HG02973 (cell line): ENCODE data around the gene CKAP5.
"Not testable (repeated sequence)": the region's sequence is repeated elsewhere in the genome, so short reads cannot be mapped to it uniquely, and the experiment has no call there.

Source experiments
- ATAC-seq: cut with Tn5 transposase; IDR thresholded peaks from one replicate; pipeline ENCODE4 v1.9.1; 2021; ENCODE audit warnings: moderate library complexity; ENCODE audit not compliant: unreplicated experiment

Gene CKAP5

DNA sequence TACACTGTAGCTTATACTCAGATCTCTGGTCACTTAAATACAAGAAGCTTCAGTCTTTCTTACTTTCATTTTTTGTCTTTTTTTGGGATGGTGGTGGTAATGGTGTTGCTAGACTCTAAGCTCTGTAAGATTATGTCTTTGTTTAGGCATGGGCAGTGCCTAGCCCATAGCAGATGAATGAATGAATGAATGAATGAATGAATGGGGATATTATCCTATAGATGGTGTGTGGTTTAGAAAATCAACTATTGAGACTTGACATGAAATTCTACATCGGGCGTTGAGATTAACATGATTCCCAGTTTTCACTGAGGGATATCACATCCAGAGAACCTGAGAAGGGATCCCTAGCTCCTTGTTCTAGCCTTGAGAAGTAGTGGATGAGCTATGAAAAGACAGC is 9.8 kb upstream of the CKAP5 start:
- ATAC-seq: no peak

DNA sequence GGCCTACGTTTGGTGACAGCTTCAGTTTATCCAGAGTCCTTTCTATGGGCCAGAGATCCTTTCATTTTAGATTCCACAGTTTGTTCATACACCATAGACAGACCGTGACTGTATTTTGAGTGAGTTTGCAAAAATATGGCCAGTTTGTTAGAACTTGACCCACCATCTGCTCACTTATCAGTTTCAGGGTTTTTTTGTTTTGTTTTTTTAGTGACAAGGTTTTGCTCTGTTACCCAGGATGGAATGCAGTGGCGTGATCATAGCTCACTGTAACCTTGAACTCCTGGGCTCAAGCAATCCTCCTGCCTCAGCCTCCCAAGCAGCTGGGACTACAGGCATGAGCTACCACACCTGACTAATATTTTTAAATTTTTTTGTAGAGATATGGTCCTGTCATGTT is 9.1 kb upstream of the CKAP5 start:
- ATAC-seq: no peak

DNA sequence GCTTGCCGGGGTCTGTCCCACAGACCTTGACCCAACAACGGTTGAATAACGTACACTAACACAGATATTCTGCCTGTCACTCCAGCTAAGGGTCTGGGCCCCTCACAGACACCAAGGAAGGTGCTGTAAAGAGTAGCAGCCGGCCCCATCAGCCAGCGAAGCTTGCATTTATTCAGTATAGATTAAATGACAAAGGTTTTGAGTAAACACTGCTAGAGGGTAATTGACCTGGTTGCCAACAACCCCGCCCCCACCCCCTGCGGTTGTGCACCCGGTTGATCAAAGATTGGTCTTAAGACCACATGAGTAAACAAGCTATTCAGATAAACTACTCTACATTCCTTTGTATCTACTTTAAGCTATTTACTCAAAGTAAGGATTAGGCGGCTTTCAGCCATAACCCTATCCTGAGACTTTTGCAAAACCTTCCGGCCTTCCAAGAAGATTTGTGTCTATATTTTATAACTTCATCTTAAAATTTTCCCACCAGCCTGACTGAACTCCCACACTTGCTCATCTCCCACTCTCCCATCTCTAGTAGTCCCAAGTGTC is 4.8 kb upstream of the CKAP5 start:
- ATAC-seq: no peak

GRCh38 chr11:46849631-46850030 is 3.6 kb upstream of the CKAP5 start:
- ATAC-seq: no peak

- ATAC-seq: no peak
These were observed 390 bp upstream of the CKAP5 start for GRCh38 chr11:46846510-46846830.

- no peak for ATAC-seq
These were observed 690 bp downstream of the CKAP5 start for GRCh38 chr11:46845440-46845739.

DNA sequence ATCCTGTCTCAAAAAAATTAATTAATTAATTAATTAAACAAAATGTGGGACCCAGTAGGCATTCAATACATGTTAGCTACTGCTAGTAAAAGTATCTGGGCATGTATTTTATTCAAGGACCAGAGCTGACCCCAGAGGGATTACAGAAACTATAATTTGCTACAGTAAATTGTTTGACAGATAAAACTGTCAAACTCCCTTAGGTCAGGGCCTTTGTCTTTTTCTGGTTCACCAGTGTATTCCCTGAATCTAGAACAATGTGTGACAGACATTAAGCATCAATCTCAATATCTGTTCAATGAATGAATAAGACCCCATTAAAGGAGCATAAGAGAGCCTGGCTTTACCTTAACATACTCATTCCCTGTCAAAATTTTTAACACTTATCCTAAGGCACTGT is 6.0 kb downstream of the CKAP5 start:
- ATAC-seq: no peak

DNA sequence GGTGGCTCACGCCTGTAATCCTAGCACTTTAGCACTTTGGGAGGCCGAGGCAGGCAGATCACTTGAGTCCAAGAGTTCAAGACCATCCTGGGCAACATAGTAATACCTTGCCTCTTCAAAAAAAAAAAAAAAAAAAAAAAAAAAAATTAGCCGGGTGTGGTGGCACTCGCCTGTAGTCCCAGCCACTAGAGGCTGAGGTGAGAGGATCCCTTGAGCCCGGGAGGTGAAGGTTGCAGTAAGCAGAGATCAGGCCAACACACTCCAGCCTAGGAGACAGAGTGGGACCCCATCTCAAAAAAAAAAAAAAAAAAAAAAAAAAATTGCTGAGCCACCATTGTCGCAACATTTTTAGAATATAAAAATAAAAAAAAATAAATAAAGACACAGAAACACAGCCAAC is 7.6 kb downstream of the CKAP5 start:
- ATAC-seq: no peak

DNA sequence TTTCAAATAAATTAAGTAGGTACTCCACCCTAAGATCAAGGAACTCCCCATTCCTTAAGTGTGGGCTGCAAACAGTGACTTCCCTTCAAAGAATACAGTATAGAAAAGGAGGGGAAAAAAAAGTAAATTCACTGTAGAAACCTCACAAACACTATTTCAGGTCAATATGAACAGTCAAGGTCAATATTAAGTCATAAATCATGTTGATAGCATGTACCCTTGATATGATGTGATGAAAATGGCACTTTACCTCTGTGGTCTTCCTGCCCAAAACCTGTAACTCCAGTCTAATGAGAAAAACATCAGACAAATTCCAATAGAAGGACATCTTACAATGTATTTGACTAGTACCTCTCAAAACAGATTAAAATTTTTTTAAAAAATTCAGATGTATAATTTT is 8.2 kb downstream of the CKAP5 start:
- no peak for ATAC-seq

GRCh38 chr11:46836870-46837269 is 9.2 kb downstream of the CKAP5 start:
- no peak for ATAC-seq

DNA sequence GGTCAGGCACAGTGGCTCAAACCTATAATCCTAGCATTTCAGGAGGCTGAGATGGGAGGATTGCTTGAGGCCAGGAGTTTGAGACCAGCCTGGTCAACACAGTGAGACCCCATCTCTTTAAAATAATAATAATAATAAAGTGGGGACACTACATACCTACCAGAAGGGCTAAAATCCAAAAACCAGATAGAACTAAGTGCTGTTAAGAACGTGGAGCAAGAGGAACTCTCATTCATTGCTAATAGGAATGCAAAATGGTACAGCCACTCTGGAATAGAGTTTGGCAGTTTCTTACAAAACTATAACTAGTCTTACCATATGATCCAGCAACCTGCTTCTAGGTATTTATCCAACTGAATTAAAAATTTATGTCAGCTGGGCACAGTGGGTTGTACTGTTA is 9.6 kb downstream of the CKAP5 start:
- no peak for ATAC-seq

GRCh38 chr11:46835897-46836296 is 10.2 kb downstream of the CKAP5 start:
- no peak for ATAC-seq

DNA sequence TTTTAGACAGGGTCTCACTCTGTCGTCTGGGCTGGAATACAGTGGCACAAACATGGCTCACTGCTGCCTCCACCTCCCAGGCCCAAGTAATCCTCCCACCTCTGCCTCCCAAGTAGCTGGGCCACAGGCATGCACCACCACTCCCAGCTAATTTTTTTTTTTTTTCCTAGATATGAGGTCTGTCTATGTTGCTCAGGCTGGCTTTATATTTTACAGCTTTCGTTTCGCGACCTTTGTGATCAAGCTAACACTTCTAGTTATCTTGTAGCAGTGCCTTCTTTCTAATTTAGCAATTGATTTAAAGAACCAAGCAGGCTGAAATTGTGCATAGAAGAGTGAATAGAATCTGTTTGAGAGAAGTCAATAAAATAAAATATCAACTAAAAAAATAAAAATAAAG is 11.3 kb downstream of the CKAP5 start:
- ATAC-seq: no peak

DNA sequence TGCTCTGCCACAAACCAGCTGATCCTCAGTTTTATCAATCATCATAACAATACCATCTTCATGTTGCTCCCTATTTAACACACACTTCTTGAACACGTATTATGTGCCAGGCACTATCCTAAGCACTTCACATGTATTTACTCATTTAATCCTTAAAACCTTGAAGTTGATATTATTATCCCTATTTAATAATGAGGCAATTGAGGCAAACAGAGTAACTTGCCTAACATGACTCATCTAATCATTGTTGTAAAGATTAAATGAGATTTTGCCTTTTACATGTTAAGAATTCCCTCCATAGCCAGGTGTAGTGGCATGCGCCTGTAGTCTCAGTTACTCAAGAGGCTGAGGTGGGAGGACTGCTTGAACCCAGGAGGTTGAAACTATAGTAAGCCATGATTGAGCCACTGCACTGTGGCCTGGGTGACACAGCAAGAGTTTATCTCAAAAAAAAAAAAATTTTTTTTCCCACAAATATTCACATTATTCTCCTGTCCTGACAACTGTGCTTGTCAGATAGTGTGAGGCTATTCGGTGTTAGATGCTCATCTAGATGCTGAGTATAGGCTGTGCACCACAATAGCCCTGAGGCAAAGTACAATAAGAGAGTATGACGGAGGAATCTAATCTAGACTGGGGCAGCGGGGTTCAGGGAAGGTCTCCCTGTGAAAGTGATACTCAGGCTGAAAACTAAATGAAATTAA is 13.4 kb downstream of the CKAP5 start:
- no peak for ATAC-seq

GRCh38 chr11:46827995-46828394 is 18.1 kb downstream of the CKAP5 start:
- ATAC-seq: no peak

DNA sequence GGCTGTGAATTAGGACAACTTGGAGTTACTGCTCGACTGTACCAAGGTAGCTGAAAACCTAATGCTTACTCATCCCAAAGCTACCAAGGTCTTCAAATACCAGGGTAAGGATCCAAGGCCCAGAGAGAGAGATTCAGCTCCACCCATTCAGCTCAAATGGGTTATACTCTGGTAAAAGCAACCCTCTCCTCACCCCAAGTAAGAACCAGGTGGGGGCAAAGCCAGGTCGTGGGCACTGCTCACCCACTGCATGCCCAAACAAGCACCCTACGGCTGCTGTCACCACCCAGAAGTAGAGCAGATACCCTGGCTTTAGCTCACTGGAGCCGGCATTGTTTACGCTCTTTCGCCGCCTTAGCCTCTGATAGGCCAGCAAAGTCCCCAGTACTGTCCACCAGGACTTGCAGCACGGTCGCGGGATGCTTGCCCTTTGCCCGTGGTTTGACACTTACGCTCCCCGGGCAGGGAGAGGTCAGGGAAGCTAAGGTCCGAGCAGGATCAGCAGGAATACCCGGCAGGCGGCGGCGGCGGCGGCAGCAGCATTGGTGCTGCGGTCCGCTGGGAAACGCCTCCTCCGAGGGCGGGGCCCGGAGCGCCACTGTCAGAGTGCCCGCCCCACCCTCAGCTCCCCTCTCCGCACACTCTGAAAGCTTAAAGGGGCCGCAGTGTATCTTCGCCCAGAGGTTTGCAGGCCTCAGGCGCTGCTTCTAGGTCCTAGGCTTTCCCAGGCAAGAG is 19.6 kb downstream of the CKAP5 start:
- peak; percentile 95 for ATAC-seq

GRCh38 chr11:46808799-46809431 is 37.2 kb downstream of the CKAP5 start:
- ATAC-seq: no peak

DNA sequence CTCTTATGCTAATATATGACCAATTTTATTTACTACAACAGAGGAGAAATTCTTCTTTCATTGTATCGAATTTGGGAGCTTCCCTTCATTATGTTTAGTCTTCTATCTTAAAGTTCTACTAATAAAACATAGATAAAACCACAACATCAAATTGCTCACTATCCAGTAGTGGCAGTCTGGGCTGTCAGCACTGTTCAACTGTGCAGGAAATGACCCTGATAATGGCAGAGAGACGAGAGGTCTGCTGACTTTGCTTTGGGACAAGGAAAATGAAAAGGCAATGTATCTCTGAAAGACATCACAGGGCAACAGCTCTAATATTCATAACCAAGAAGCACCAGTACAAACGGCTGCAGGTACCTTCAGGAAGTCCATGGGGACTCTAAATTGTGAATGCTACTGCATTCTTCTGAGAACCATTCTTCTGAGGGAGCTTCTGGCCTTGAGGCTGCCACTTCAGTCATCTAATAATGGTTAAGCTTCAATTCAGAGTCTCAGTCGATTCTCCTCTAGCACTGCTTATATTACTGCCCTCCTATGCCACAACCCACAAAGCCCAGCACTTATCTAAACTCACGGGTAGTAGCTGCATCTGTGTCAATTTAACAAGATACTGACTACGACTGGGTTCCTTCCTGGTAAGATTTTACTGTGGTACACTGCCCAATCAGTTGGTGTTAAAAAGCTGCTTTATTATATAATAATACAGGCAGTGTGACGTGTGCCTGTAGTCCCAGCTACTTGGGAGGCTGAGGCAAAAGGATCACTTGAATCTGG is 44.2 kb downstream of the CKAP5 start:
- ATAC-seq: no peak

DNA sequence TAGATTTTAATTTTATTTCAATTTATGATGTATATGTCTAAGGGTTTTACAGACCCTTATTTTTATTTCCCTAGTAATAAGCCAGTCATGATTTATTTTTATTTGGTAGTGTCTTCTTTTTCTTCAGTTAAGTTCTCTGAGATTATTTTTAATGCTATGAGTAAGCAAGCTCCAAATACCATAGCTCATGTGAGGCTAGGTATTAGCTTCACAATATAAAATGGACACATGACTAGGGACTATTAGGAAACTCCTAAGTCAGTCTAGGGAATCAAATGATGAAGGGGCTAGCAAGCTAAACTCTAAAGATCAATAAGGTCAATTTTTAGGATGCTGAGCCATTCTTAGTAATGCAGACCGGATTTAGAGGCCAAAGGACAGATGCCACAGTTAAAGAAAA is 45.9 kb downstream of the CKAP5 start:
- ATAC-seq: no peak

DNA sequence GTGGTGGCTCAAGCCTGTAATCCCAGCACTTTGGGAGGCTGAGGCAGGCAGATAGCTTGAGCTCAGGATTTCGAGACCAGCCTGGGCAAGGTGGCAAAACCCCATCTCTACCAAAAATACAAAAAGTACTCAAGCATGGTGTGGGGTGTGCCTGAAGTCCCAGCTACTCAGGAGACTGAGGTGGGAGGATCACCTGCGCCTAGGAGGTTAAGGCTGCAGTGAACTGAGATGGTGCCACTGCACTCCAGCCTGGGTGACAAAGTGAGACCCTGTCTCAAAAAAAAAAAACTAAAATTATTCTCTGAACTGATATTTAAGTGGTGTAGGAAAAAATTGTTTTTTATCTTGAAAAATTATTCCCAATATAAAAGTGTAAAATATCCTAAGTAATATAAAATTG is 46.4 kb downstream of the CKAP5 start:
- not testable (repeated sequence) for ATAC-seq

GRCh38 chr11:46778416-46778815 is 67.7 kb downstream of the CKAP5 start:
- no peak for ATAC-seq

DNA sequence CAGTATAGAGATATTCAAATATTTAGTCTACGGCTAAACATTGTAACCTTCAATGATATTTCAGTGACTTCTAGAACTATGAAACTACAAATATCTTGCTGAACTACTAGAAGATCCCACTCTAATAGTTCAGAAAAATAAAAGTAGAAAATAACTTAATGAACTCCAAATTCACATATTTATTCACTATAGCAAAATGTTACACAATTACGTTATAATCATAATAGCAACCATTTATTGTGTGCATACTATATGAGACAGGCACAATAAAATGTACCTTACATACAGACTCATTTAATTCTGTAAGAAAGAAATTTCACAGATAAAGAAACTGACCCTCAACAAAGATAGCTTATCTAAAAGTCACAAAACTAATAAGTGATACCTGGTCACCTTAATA is 69.2 kb downstream of the CKAP5 start:
- ATAC-seq: no peak
